Measurements from ENCODE around the gene NR2C2.

- TF ChIP-seq CTCF (IDR thresholded peaks at IDR 0.05; ENCODE audit: insufficient read depth, low read length) (no peak), GABPA (IDR thresholded peaks at IDR 0.05; ENCODE audit: low read depth) (no peak)
These were observed 28.9 kb downstream of the NR2C2 start for GRCh38 chr3:14976317-14976716.
